NOMO-1 treated with DMSO at 0.1 percent for 48 hours (cell line): Measurements from ENCODE around the gene RNF11.

ENCODE experiments used
- DNase-seq: peaks from one replicate; lab custom pipeline; 2025; ENCODE audit not compliant: unreplicated experiment; lab: John Stamatoyannopoulos, UW

The RNF11 gene

DNA sequence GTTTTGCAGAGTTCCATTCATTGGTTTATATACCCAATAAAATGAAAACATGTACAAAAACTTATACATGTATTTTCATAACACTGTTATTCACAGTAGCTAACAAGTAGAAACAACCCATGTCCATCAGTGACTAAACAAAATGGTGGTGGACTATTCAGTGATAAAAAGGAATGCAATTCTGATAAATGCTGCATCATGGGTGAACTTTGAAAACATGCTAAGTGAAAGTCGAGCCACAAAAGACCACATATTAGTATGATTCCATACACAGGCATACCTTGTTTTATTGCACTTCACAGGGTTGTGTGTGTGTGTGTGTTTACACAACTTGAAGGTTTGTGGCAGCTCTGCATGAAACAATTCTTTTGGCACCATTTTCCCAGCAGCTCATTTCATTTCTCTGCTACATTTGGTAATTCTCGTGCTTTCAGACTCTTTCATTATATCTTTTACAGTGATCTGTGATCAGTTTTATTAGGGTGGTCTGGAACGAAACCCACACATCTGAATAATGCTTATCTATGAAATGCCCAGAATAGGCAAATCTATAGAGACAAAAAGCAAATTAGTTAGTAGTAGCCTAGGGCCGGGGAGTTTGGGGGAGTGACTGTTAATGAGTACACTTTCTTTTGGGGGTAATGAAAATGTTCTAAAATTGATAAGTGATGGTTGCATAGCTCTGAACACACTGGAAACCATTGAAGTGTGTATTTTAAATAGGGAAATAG is 27.2 kb downstream of the RNF11 start:
- DNase-seq, result no peak

DNA sequence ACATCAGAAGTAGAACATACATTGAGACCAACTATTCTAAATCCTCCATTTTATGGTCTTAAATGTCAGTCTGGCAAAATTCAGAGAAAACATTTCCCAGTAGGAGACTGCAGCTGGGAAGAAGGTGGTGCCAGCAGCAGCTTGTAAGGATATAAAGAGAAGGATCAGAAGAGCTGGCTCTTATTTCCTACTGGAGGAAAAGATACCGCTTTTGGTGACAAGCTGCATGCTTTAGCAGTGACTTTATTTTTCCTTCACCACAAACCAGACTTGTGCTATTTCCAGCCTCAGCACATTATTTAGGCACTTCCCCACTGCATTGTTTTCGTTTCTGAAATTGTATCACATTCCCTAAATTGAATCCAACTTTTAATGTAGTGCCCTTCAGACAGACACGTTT is 28.4 kb downstream of the RNF11 start:
- DNase-seq, result peak; percentile 39

DNA sequence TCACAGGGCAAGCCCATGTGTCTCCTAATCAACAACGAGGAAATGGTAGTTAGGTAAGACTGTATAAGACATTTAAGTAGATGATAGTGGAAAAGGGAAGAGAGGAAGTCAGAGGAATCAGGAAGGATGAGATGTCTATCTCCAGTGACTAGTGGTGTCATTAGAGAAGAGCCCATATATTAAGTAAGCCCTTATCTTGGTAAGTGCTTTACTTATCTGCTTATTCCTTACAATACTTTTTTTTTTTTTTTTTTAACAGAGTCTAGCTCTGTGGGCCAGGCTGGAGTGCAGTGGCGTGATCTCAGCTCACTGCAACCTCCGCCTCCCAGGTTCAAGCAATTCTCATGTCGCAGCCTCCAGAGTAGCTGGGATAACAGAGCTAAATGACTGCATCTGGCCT is 29.5 kb downstream of the RNF11 start:
- DNase-seq, result peak; percentile 26

DNA sequence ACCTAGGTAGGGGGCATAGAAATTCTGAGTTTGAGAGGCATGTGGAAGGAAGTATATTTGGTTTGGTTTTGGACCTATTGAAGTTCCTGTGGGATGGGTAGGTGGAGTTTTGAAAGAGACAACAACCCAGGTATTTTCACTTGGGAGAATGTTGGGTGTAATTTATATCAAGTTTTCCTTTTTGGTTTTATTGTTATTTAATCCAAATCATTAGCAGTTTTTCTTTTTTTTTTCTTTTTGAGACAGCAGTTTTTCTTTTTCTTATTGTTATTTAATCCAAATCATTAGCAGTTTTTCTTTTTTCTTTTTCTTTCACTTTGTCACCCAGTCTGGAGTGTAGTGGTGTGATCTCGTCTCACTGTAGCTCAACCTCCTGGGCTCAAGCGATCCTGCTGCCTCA is 30.1 kb downstream of the RNF11 start:
- no peak for DNase-seq

DNA sequence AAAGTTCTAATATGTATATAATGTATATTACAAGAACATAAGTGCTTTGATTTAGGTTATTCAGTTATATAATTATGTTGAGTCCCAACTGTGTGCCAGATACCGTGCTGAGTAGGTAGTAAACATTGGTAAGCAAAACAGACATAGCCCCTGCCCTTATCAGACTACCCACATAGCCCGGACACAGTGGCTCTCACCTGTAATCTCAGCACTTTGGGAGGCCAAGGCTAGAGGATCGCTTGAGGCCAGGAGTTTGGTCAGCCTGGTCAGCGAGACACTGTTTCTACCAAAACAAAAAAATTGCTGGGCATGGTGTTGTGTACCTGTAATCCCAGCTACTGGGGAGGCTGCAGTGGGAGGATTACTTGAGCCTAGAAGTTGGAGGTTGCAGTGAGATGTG is 30.7 kb downstream of the RNF11 start:
- no peak for DNase-seq

DNA sequence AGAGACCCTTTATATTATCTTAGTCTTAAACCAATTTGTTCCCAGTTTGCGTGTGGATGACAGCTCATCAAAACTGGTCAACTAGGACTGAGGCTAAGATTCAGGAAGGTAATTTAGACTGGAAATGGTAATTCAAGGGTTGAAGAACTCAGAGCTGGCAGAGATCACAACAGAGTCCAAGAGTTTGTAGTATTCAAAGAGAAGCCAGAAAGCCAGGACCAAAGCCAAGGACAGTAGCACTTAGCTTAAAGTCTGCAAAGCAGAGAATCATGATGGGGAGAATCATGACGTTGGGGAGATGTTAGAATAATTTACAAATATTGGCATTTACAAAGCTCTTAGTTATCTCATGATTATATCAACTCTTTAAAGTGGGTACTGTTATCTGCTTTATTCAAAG is 32.6 kb downstream of the RNF11 start:
- no peak for DNase-seq

DNA sequence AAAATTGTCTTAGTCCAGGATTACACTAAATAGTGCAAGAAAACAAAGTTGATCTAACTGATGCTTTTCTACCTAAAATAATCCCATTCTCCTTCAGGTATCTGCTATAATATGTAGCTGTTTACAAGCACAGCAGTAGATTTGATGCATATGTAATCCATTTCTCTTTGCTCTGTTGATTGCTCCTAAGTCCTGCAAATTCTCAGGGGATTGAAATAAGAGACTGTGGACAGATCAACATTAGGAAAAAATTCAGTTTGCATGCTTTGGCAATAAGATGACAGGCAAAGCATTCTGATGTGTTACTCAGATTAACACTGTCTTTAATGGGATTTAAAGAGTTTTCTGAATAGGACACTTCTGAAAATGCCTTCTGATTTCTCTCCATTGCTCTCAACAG is 34.7 kb downstream of the RNF11 start:
- DNase-seq, result no peak

DNA sequence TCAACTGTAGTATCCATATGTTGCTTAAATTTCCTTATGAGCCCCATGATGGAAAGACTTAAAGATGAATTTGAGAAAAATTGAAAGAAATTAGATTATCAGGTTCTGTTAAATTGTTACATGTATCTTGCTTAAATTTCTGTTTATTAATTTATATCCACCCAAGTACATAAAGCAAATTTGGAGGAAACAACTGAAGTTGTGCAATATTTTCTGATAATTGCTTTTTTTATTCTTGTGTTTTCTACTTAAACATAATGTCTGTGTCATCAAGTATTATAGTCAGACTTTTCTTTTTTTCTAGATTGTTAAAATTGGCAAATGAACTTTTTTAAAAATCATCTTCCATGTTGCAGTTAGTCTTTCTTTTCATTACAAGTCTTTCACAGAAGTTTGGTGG is 36.8 kb downstream of the RNF11 start:
- no peak for DNase-seq

DNA sequence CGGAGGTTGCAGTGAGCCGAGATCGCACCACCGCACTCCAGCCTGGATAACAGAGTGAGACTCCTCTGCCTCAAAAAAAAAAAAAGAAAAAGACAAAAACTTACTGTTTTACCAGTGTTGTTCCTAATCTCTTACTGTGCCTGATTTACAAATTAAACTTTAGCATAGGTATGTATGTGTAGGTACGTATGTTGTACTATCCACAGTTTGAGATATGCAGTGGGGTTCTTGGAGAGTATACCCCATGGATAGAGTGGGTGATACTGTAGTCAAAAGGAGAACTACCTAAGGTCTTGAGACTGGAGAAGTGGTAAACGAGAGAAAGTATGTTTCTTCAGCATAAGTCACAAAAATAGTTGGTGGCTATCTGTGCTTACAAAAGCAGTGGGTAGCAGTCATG is 38.6 kb downstream of the RNF11 start:
- DNase-seq, result no peak

DNA sequence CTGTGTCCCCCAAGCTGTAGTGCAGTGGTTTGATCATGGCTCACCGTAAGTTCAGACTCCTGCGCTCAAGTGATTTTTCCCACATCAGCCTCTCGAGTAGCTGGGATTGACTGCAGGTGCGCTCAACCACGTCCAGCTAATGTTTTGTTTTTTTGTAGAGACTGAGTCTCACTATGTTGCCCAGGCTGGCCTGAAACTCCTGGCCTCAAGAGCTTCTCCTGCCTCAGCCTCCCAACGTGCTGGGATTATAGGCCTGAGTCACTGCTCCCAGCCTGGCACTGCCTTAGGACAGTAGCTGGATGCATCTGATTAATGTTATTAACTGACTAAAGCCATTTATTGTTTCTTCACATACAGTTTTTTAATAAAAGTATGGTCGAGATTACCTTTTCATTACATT is 40.2 kb downstream of the RNF11 start:
- no peak for DNase-seq

DNA sequence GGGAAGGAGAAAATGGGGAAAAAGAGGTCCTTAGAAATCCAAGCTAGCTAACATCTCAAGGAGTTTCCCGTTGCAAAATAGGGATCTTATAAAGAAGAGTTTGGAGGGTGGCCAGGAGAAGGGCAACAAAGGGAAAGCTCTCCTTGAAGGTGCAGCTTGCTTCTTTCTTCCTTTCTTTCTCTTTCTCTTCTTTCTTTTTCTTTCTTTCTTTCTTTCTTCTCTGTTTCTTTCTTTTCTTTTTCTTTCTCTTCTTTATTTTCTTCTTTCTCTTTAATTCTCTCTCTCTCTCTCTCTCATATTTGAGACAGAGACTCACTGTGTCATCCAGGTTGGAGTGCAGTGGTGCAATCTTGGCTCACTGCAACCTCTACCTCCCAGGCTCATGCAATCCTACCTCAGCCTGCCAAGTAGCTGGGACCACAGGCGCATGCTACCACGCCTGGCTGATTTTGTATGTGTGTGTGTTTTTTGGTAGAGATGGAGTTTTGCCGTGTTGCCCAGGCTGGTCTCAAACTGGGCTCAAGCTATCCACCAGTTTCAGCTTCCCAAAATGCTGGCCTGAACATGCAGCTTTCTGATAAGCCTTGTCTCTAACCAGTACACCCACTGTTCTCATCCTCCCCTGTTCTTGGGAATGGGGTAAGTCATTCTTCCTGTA is 44.4 kb downstream of the RNF11 start:
- DNase-seq, result no peak

DNA sequence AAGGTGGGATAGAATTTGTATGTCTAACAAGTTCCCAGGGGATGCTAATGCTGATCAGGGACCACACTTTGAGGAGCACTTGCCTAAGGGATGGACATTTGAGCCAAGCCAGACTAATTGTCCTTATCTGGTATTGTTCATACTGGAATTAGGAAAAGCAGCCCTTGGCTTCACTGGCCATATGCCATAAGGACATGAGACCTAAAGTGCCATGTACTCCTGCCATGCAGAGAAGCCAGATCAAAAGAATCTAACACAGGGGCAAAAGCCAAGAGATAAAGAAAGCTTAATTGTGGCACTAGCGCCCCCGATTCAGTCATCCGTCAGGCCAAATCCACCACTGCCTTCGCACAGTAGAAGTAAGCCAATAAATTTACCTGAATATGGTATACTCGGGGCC is 45.7 kb downstream of the RNF11 start:
- no peak for DNase-seq

DNA sequence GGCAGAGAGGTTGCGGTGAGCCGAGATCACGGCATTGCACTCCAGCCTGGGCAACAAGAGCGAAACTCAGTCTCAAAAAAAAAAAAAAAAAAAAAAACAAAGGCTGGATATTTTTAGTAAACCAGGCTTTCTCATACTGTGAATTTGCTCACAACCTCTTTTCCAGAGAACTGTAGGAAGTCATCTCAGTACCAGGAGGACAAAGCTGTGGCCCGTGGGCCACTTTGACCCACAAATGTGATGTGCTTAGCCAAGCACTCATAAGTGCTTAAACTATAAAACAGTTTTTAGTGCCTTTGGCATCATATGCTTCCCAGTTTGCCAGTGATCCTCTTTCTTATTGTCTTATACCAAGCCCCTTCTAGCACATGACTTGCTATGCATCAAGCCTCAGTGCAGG is 46.5 kb downstream of the RNF11 start:
- DNase-seq, result no peak

DNA sequence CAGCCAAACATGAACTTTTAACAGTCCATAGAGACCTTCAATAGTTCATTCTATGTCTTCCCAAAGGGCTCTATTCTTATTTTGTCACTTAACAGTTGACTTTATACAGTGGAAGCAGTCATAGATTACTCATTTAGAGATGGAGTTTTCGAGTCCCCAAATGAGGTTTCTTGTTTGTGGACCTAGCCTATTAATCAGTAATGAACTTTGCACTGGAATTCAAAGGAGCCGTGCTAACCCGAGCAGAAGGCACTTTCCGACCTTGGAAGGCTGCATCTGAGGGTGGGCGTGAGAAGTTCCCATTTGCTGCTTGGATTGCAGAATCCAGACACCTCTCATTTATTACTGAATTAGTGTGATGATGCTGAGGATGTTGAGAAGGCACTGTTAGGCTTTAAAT is 47.9 kb downstream of the RNF11 start:
- DNase-seq, result no peak

DNA sequence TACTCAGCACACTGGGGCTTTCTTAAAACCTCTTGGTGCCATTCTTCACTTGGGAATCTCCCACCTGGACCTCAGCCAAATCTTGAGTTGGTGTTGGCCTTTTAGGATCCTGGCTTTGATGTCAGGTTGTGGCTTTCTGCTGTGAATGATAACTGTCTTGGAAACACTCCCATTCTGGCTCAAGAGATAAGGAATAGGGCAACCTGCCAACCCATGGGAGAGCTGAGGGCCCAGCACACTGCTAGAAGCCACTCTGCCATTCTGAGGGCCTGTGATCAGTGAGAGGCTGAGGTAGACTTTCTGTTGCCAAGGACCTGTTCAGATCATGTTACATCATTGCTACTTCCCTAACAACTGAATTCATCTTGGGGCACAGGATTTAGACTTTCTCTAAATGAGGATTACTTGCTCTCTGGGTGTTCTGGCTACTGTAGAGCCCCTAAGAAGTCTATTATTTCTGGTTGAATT is 48.4 kb downstream of the RNF11 start:
- DNase-seq, result peak; percentile 14

DNA sequence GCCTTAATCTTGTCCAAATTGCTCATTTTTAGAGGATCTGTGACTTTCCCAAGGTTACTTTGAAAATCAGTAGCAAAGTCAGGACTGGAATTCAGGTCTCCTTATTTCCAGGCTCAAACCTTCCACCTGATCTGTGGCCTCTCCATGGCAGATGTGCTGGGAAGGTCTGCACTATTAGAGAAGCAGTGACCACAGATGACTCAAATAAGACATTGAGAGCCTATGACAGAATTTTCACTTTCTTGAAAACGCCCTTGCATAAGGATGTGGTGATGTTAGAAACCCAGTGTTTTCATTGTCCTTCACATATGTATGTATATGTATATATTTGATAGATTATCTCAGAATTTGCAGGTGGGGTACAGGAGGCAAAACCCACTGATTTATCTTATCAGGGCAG is 49.0 kb downstream of the RNF11 start:
- no peak for DNase-seq

DNA sequence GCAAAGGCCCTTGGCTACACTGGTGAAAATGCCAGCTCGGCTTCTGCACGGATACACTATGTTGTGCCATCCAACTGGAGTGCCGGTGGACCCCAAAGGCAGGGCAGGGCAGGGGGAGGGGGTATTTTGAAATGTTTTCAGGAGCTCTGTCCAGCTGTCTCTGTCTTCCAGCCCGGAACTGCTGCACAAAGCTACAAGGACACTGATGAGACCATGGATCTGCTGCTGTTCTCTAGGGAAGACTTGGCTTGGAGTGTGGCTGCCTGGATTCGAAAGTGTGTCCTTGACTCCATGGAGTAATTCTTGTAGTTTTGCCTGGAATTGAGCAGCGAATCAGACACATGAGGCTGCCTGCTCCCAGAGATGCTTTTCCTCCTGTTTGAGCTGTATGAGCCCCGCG is 51.9 kb downstream of the RNF11 start:
- no peak for DNase-seq

DNA sequence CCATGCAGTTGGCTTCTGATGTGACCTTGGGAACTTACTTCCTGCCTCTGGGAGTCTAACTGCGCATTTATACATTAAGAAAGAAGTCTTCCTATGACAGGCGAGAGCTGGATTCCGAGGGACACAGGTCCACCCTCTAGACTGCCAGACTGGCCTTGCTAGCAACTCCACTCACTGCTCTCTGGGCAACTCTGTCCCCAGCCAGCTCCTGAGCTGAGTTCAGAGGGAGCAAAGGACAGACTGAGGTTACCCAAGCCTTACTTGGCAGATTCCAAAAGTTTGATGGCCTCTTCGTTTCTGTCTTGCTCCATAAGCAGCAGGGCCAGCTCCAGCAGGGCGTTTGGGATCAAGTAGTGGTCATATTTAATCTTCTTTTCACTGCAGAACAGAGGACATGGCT is 52.5 kb downstream of the RNF11 start:
- no peak for DNase-seq

DNA sequence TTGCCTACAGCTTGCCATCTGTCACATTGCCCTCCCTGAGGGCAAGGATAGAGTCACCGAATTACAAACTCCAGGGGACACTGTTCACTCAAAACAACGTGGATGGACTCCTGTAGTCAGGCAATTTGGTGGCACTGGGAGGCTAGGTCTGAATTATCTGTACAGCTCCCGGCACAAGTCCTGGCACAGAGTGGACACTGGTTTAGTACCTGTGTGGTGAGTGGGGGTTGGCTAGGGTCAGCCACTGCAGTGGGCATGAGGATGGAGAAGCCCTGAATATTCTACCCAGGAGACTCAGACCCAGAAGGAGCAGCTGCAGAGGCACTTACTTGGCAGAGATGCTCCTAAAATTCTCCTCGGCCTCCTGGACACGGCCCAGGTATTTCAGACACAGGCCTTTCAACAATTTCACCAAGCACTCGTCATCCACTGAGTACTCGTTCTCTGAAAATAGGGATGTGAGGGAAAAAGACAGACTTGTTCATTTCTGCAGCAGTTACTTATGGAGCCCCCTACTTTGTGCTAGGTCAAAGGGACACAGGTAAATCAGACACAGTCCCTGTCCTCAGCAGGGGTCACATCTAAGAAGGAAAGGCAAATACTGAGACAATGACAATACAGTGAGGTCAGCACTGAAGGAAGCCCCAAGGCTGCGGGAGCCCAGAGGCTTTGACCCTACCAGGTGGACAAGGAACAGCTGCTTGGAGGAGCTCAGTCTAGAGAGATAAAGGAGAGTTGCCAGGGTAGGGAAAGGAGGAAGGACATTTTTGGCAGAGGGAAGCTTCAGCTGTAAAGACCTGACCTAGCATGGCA is 53.8 kb downstream of the RNF11 start:
- DNase-seq, result no peak

DNA sequence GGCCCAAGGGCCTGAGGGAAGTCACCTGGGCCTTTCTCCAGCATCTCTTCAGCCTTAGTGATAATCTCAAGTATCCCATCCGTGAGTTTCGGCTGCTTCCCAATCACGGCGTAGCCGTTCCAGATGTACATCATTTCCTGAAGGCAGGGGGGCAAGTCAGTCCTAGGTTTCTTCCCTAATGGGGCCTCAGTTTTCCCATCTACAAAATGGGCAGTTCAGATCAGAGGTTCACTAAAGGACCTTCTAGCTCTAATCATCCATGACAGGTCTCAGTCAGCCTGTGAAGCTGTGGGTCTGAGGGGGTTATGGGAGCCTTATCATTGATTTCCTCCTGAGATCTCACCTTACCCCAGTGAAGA is 54.4 kb downstream of the RNF11 start:
- no peak for DNase-seq

DNA sequence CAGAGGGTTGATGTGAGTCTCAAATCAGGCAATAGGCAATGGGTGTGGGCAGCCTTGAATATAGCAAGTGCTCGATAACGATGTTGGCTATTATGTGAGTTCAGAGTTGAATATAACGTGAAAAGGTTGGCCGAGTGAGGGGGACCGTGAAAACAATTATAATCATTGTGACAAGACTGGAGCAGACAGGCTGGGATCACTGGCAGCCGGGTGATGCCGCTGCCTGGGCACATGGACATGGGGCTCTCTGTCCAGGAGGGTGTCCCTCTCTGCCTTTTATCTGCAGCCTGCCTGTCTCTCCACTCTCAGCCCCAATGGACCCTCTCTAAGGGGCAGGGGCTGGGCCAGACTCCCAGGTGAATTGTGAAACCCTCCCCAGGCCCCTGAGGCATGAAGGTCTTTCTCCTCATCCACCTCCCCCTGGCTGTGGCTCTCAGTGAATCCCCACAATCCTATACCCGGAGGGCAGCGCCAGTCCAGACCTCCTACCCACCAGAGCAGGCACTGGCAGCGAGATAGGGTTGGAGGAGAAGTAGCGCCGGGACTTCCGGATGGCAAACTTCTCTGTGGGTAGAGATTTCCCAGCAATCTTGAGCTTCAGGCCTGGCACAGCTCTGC is 57.9 kb downstream of the RNF11 start:
- DNase-seq, result no peak
